ENCODE measurements around the gene MICB. TPM values are rescaled to one million over a fixed set of nuclear protein-coding genes. Genes with fewer than 3 reads are reported as not detected.

The MICB gene
- total and polyA plus RNA-seq, 9 of the 15 experiments (the other 6 are each of a cell fraction or from before 2014, with no cell fraction given), result 13.3 to 34.5 (median 19.8) TPM

GRCh38 chr6:31559958-31560696 is 62.2 kb downstream of the MICB start (continued):
- TF ChIP-seq, protein P1, sequence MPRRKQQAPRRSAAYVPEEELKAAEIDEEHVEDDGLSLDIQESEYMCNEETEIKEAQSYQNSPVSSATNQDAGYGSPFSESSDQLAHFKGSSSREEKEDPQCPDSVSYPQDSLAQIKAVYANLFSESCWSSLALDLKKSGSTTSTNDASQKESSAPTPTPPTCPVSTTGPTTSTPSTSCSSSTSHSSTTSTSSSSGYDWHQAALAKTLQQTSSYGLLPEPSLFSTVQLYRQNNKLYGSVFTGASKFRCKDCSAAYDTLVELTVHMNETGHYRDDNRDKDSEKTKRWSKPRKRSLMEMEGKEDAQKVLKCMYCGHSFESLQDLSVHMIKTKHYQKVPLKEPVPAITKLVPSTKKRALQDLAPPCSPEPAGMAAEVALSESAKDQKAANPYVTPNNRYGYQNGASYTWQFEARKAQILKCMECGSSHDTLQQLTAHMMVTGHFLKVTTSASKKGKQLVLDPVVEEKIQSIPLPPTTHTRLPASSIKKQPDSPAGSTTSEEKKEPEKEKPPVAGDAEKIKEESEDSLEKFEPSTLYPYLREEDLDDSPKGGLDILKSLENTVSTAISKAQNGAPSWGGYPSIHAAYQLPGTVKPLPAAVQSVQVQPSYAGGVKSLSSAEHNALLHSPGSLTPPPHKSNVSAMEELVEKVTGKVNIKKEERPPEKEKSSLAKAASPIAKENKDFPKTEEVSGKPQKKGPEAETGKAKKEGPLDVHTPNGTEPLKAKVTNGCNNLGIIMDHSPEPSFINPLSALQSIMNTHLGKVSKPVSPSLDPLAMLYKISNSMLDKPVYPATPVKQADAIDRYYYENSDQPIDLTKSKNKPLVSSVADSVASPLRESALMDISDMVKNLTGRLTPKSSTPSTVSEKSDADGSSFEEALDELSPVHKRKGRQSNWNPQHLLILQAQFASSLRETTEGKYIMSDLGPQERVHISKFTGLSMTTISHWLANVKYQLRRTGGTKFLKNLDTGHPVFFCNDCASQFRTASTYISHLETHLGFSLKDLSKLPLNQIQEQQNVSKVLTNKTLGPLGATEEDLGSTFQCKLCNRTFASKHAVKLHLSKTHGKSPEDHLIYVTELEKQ (CRISPR knock-in tag; IDR thresholded peaks at IDR 0.05), result no peak
- TF ChIP-seq, protein P2, sequence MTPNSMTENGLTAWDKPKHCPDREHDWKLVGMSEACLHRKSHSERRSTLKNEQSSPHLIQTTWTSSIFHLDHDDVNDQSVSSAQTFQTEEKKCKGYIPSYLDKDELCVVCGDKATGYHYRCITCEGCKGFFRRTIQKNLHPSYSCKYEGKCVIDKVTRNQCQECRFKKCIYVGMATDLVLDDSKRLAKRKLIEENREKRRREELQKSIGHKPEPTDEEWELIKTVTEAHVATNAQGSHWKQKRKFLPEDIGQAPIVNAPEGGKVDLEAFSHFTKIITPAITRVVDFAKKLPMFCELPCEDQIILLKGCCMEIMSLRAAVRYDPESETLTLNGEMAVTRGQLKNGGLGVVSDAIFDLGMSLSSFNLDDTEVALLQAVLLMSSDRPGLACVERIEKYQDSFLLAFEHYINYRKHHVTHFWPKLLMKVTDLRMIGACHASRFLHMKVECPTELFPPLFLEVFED (CRISPR knock-in tag; conservative IDR thresholded peaks at IDR 0.05), result no peak
- TF ChIP-seq MLLT1 (IDR thresholded peaks at IDR 0.05), result no peak
- TF ChIP-seq NR2F6 (CRISPR knock-in tag; IDR thresholded peaks at IDR 0.05), result no peak
- TF ChIP-seq, protein P3, sequence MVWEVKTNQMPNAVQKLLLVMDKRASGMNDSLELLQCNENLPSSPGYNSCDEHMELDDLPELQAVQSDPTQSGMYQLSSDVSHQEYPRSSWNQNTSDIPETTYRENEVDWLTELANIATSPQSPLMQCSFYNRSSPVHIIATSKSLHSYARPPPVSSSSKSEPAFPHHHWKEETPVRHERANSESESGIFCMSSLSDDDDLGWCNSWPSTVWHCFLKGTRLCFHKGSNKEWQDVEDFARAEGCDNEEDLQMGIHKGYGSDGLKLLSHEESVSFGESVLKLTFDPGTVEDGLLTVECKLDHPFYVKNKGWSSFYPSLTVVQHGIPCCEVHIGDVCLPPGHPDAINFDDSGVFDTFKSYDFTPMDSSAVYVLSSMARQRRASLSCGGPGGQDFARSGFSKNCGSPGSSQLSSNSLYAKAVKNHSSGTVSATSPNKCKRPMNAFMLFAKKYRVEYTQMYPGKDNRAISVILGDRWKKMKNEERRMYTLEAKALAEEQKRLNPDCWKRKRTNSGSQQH (CRISPR knock-in tag; IDR thresholded peaks at IDR 0.05), result no peak
- no peak for TF ChIP-seq MEF2A (IDR thresholded peaks at IDR 0.05; ENCODE audit: control insufficient read depth, low read depth, low read length)
- peak in 1 of 2 experiments; percentile 16; a peak in 1 of 4 replicates for TF ChIP-seq RAD21 (CRISPR knock-in tag; conservative IDR thresholded peaks at IDR 0.05 in 1 of 2, IDR thresholded peaks at IDR 0.05 in 1 of 2)
- TF ChIP-seq HNRNPH1 (optimal IDR thresholded peaks at IDR 0.05; ENCODE audit: low read depth, low read length), result no peak

Data from K562 (cell line).